ENCODE data around the gene FRMD5. TPM values are rescaled to one million over a fixed set of nuclear protein-coding genes. Genes with fewer than 3 reads are reported as not detected.
"Not testable (repeated sequence)": the region's sequence is repeated elsewhere in the genome, so short reads cannot be mapped to it uniquely, and the experiment has no call there.

Gene FRMD5
- total RNA-seq, 1 experiment from 2014 or later, result 9.7 TPM

DNA sequence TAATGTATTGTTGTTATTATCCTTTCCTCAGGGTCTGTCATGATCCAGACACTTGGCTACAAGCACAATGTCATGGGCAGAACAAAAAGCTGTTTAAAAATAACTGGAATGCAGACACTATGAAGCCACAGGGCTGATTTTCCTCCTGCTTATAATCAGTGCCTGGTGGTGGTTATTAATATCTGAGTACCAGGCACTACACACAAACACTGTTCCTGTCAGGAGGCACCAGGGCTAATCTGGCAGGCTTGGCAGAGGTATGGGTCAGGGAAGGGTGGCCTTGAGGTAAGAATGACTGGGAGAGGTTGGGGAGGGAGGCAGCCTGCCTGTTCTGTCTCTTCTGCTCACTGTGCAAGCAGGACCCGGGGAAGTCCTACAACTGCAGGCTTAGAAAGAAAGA, 301.1 kb downstream of the FRMD5 start:
- no peak for DNase-seq (ENCODE audit: low read depth)

DNA sequence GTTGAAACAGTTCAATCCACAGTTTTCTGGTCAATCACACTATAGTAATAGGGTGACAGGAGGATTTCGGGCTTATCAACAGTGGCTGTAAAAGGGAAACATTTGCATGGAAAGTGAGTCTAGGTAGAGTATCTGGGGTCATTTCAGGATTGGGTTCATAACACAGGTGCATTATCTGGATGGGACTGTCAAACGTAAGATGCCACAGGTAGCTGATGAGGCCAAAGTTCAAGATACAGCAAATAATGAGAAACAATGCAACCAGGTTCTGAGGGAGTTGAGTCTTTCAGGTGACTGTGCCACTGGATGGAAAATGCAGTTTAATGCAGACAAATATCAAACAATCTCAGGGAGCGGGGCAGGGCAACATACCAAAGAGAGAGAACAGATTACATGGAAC, 306.0 kb downstream of the FRMD5 start:
- DNase-seq (ENCODE audit: low read depth), result no peak

DNA sequence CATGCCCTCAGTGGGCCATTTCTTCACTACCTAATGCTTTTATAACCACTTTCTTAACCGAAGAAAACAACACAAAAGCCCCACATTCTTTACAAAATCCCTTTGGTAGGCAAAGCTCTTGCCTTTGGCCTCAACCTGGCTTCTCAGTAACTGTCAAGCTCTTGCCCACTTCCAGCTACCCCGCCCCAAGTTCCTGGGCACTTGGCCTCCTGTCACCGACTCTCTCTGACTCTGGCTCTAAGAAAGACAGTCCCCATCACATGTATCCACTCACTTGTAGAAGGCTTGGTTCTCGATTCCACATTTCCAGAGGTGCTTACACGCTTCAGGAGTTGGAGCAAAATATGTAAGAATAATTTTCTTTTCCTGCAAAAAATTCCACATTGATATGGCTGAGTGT, 307.2 kb downstream of the FRMD5 start:
- no peak for DNase-seq (ENCODE audit: low read depth)

DNA sequence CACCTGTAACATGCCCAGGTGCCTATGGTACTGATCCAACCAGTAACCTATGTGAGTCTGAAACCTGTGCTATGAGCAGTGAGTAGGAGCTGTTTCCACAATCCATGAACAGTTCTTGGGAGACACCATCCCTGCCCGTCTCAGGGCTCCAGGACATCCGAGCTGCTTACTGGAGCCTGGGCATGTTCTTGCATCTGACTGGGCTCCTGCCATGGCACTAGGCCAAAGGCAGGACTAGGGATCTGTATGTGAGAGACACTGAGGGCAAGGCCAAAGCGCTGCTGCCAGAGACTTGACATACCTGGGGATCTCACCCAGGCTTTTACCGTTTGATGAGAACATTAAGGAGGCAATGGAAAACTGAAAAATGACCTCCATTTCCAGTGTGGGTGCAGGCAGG, 308.5 kb downstream of the FRMD5 start:
- no peak for DNase-seq (ENCODE audit: low read depth)

- no peak for DNase-seq (ENCODE audit: low read depth)
These were observed 311.5 kb downstream of the FRMD5 start for GRCh38 chr15:43883571-43883970.

DNA sequence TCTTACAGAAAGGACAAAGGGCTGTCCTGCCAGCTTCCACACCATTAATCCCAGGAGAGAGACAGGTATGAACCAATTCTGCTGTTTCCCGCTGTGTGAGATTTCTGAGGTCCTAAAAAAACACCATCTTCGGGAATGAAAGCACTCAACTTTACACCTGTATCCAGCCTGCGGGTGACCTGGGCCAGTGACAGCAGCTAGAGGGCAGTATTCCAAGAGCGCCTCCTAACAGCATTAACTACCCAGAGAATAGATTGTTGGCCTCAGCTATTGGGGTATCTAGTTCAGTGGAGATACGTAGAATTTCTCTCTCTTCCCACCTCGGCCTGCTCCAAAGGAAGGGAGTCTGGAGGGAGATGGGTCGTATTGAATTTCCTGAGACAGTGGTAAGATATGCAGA, 313.1 kb downstream of the FRMD5 start:
- DNase-seq (ENCODE audit: low read depth), result no peak

GRCh38 chr15:43881245-43881644, 313.8 kb downstream of the FRMD5 start:
- no peak for DNase-seq (ENCODE audit: low read depth)

GRCh38 chr15:43880406-43881194, 314.5 kb downstream of the FRMD5 start:
- DNase-seq (ENCODE audit: low read depth), result no peak

DNA sequence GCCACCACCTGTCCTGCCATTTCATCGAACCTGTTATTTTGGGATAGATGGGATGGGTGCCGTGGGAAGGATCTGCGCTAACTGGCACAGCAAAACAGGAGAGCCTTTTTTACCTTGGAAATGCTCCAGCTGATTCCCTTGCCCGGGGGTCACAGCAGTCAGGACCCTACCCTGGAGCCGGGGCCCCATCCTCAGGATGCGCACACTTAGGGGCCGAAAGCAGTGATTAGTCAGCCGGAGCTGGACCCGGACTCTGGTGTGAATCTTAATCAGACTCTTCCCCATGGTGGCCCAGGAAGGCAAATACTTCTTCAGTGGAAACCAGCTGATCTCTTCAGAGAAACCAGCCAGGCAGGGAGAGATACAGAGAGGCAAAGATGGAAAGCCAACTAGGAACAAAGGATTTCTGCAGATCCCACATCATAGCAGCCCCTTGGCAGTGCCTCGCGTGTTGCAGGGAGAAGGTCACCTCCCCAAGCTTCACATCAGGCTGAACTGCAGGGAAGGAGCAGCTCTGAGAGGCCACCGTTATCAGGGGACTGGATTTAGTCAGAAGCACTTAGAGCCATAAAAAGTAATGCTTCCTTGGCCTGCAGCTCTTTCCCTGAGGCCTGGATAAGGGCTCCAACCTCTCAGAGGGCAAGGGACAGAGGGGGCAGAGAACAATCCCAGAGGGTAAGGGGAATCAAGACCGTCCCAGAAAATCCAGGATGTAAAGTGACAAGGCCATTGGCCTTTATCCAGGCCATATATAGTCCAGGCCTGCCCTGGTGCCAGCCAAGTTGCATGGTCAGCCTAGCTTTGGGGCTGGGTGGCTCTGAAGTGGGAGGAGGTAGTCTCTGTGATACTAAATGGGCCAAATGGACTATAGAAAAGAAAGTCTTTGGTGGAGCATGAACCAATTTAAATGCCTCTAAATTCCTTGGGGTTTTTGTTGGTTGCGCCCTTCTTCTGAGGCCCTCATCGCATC, 315.4 kb downstream of the FRMD5 start:
- no peak for DNase-seq (ENCODE audit: low read depth)

DNA sequence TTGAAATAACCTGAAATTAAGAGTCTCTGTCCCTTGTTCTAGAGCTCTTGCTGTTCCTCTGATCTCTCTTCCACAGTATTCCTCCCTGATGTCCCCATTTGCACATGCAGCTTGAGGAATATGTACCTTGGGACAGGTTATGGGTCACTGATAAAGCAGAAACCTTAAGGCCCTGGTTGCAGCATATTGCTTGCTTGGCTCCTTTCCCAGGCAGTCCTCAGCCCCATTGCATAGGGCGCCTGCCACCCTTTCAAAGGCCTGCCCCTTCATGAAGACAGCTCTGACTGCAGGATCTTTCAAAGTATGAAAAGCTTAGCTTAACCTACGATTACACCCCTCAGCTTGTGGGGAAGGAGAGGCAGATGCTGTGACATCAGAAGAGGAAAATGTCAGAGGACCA, 316.6 kb downstream of the FRMD5 start:
- DNase-seq (ENCODE audit: low read depth), result no peak

DNA sequence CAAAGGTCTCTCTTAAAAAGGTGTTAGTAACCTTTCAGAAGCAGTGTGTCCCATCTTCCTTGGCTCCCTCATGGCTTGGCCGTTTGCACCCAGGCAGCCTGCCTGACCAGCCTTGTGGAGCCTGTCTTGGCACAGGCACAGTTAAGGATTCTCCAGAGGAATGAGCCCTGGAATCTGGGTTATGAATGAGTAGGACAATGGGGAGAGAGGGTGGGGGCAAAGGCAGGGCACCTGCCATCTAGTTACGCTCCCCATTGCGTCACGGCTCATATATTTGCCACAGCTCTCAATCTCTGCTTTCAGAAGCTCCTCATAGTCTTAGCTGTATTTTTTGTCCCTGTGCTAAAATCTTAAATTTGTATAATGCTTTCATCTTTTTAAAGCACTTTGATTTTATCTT, 317.7 kb downstream of the FRMD5 start:
- DNase-seq (ENCODE audit: low read depth), result no peak

GRCh38 chr15:43876872-43877271, 318.2 kb downstream of the FRMD5 start:
- no peak for DNase-seq (ENCODE audit: low read depth)

DNA sequence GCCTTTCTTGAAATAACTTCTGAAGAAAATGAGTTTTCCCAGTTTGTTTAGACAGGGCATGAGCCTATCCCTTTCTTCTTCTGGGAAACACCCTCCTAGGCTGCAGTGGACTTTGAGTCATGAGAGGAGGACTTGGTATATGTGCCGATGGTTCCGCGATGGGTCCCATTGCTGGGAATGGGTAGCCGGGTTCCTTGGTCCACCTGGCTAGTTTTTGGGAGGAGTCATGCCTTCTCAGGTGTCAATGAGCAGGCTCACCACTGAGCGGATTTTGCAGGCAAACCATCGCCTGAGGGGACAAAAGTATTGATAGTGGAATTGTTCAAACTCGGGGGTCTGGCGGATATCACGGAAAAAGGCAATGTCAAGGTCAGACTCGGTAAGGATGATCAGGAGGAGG, 321.4 kb downstream of the FRMD5 start:
- DNase-seq (ENCODE audit: low read depth), result no peak

DNA sequence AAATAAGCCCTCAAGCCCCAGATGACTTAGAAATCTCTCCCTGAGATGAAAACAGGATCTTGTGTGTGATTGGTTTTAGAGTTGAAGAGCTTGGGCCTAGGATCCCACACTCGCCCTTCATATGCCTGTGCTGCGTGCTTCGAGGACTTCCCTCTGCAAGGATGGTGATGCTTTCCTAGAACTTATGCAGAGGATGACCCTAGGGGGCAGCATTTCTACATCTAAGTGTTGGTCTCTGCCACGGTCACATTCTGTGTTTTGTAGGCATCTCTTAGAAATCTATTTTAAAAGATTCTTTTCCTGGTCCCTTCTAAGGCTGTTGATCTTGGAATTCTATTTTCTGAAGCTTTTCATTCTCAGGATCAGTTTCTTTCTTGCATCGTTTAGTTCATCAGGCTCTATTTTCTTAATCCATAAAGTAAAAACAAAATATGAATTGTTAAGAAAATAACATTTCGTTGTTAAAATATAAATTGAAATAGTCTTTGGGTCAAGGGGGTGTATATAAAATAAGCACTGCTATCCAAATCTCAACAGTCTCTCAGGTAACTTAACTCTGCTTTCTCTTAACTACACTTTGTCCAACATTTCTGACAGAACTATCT, 322.6 kb downstream of the FRMD5 start:
- peak; percentile 63 for DNase-seq (ENCODE audit: low read depth)

GRCh38 chr15:43871835-43872234, 323.2 kb downstream of the FRMD5 start:
- DNase-seq (ENCODE audit: low read depth), result no peak

GRCh38 chr15:43868406-43868805, 326.7 kb downstream of the FRMD5 start:
- no peak for DNase-seq (ENCODE audit: low read depth)

GRCh38 chr15:43867096-43867495, 328.0 kb downstream of the FRMD5 start:
- no peak for DNase-seq (ENCODE audit: low read depth)

GRCh38 chr15:43866636-43867035, 328.4 kb downstream of the FRMD5 start:
- DNase-seq (ENCODE audit: low read depth), result not testable (repeated sequence)

DNA sequence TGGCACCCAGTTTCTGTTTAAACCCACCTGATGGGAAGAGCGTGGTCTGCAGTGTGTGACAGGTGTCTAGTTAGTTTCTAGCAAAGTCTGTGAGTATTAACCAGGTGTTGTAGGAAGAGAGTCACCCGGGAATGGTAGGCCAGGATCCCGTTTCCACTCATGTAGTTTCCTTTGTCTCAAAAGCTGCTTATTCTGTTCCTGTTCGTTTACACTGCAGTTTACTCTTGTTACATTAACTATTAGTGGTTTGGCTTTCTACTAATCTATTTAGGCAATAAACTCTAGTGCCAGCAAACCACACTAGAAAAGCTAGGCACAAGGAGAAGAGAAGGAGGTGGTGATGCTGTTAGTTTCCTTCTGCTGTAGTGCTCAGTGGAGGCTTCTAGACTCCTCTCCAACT, 335.5 kb downstream of the FRMD5 start:
- DNase-seq (ENCODE audit: low read depth), result no peak

GRCh38 chr15:43854801-43855200, 340.3 kb downstream of the FRMD5 start:
- DNase-seq (ENCODE audit: low read depth), result peak; percentile 4

DNA sequence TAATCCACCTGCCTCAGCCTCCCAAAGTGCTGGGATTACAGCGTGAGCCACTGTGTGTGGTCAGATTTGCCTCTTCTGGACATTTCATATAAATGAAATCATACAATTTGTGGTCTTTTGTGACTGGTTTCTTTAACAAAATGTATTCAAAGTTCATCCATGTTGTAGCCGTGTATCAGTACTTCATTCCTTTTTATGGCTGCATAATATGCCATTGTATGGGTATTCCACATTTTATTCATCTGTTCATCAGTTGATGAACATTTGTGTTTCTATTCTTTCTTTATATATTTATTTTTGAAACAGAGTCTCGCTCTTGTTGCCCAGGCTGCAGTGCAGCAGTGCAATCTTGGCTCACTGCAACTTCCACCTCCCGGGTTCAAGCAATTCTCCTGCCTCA, 342.5 kb downstream of the FRMD5 start:
- no peak for DNase-seq (ENCODE audit: low read depth)

DNA sequence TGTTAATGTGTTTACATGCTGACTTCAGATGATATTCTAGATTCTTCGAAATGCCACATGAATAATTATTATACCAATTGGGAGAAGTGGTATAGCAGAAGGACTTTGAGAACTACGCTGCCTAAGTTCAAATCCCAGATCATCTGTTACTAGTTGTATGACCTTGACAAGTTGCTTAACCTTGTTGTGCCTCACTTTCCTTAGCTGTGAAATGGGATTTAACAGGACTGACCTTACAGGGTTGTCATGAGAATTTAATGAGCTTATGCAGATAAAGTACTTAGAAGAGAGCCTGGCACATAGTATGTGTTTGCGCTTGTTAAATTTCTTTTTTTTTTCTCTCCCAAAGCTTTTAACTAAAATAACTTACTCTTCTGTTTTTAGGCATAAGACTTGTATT, 343.8 kb downstream of the FRMD5 start:
- DNase-seq (ENCODE audit: low read depth), result no peak

All from M059J (cell line).